ENCODE data around the gene TLE4.

- TF ChIP-seq, protein P1, sequence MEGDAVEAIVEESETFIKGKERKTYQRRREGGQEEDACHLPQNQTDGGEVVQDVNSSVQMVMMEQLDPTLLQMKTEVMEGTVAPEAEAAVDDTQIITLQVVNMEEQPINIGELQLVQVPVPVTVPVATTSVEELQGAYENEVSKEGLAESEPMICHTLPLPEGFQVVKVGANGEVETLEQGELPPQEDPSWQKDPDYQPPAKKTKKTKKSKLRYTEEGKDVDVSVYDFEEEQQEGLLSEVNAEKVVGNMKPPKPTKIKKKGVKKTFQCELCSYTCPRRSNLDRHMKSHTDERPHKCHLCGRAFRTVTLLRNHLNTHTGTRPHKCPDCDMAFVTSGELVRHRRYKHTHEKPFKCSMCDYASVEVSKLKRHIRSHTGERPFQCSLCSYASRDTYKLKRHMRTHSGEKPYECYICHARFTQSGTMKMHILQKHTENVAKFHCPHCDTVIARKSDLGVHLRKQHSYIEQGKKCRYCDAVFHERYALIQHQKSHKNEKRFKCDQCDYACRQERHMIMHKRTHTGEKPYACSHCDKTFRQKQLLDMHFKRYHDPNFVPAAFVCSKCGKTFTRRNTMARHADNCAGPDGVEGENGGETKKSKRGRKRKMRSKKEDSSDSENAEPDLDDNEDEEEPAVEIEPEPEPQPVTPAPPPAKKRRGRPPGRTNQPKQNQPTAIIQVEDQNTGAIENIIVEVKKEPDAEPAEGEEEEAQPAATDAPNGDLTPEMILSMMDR (IDR thresholded peaks at IDR 0.05; ENCODE audit: poor library complexity), result no peak
- TF ChIP-seq EZH2phosphoT487 (IDR thresholded peaks at IDR 0.05; ENCODE audit: low read depth, severe bottlenecking, unreplicated experiment), result no peak
- no peak for TF ChIP-seq EZH2 (IDR thresholded peaks at IDR 0.05; ENCODE audit: borderline replicate concordance)
Observed at GRCh38 chr9:79700607-79701360, 129.0 kb downstream of the TLE4 start.
